ENCODE results near the gene GPR3.
"Not testable (repeated sequence)": the region's sequence is repeated elsewhere in the genome, so short reads cannot be mapped to it uniquely, and the experiment has no call there.

The GPR3 gene

GRCh38 chr1:27406362-27406680 lies 13.9 kb downstream of the GPR3 start:
- TF ChIP-seq, protein P1, sequence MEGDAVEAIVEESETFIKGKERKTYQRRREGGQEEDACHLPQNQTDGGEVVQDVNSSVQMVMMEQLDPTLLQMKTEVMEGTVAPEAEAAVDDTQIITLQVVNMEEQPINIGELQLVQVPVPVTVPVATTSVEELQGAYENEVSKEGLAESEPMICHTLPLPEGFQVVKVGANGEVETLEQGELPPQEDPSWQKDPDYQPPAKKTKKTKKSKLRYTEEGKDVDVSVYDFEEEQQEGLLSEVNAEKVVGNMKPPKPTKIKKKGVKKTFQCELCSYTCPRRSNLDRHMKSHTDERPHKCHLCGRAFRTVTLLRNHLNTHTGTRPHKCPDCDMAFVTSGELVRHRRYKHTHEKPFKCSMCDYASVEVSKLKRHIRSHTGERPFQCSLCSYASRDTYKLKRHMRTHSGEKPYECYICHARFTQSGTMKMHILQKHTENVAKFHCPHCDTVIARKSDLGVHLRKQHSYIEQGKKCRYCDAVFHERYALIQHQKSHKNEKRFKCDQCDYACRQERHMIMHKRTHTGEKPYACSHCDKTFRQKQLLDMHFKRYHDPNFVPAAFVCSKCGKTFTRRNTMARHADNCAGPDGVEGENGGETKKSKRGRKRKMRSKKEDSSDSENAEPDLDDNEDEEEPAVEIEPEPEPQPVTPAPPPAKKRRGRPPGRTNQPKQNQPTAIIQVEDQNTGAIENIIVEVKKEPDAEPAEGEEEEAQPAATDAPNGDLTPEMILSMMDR (IDR thresholded peaks at IDR 0.05; ENCODE audit: insufficient read depth, low read length): no peak
- TF ChIP-seq, protein P2, sequence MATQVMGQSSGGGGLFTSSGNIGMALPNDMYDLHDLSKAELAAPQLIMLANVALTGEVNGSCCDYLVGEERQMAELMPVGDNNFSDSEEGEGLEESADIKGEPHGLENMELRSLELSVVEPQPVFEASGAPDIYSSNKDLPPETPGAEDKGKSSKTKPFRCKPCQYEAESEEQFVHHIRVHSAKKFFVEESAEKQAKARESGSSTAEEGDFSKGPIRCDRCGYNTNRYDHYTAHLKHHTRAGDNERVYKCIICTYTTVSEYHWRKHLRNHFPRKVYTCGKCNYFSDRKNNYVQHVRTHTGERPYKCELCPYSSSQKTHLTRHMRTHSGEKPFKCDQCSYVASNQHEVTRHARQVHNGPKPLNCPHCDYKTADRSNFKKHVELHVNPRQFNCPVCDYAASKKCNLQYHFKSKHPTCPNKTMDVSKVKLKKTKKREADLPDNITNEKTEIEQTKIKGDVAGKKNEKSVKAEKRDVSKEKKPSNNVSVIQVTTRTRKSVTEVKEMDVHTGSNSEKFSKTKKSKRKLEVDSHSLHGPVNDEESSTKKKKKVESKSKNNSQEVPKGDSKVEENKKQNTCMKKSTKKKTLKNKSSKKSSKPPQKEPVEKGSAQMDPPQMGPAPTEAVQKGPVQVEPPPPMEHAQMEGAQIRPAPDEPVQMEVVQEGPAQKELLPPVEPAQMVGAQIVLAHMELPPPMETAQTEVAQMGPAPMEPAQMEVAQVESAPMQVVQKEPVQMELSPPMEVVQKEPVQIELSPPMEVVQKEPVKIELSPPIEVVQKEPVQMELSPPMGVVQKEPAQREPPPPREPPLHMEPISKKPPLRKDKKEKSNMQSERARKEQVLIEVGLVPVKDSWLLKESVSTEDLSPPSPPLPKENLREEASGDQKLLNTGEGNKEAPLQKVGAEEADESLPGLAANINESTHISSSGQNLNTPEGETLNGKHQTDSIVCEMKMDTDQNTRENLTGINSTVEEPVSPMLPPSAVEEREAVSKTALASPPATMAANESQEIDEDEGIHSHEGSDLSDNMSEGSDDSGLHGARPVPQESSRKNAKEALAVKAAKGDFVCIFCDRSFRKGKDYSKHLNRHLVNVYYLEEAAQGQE (IDR thresholded peaks at IDR 0.05; ENCODE audit: insufficient replicate concordance, low read depth): no peak
- TF ChIP-seq SPI1 (IDR thresholded peaks at IDR 0.05; ENCODE audit: borderline replicate concordance, low read depth): no peak
- no peak for TF ChIP-seq POLR2AphosphoS5 (IDR thresholded peaks at IDR 0.05; ENCODE audit: low read depth)
- no peak for TF ChIP-seq GABPA (IDR thresholded peaks at IDR 0.05; ENCODE audit: low read depth)
- Histone ChIP-seq H3K4me3 (replicated peaks; ENCODE audit: insufficient read depth, low read length) (no peak overlapping the region), H3K27me3 (ENCODE audit: insufficient read depth, poor library complexity, severe bottlenecking) (no peaks in the 10 kb centered on the region), H3K27ac (replicated peaks) (no peak overlapping the region)
- DNase-seq (ENCODE audit: low read depth in 1 of 2, low spot score in 1 of 2): no peak

DNA sequence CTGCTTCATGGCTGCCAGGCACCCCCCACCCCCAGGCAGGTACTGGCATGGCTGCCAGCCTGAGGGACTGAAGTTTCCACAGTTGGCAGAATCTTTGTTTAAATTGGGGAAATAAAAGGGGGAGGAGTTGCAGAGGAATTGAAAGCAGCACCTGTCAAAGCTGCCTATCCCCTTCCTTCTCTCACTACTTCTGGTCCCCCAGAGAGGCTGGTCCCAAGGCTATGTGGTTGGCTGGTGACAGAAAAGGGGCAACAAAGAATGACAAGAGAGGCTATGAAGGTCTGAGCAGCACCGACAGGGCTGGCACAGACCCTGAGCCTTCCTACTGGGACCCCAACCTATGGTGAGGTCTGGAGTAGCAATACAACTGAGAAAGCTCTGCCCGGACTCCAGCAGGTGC lies 14.4 kb downstream of the GPR3 start:
- not testable (repeated sequence) for H3K27me3 ChIP-seq (ENCODE audit: insufficient read depth, poor library complexity, severe bottlenecking)

GRCh38 chr1:27408151-27408550 lies 15.7 kb downstream of the GPR3 start:
- H3K4me3 ChIP-seq (replicated peaks; ENCODE audit: insufficient read depth, low read length): no peak overlapping the region
- DNase-seq (ENCODE audit: low read depth in 1 of 2, low spot score in 1 of 2): no peak
- TF ChIP-seq, protein P1 (IDR thresholded peaks at IDR 0.05; ENCODE audit: insufficient read depth, low read length): no peak
- TF ChIP-seq GABPA (IDR thresholded peaks at IDR 0.05; ENCODE audit: low read depth) (no peak), SPI1 (IDR thresholded peaks at IDR 0.05; ENCODE audit: borderline replicate concordance, low read depth) (no peak), POLR2AphosphoS5 (IDR thresholded peaks at IDR 0.05; ENCODE audit: low read depth) (no peak)
- TF ChIP-seq, protein P2 (IDR thresholded peaks at IDR 0.05; ENCODE audit: insufficient replicate concordance, low read depth): no peak

More for the DNA sequence above, 14.4 kb downstream of the GPR3 start:
- not testable (repeated sequence) for H3K4me3 ChIP-seq (replicated peaks; ENCODE audit: insufficient read depth, low read length); DNase-seq (ENCODE audit: low read depth in 1 of 2, low spot score in 1 of 2); H3K27ac ChIP-seq (replicated peaks)

GRCh38 chr1:27409669-27410068 lies 17.2 kb downstream of the GPR3 start:
- Histone ChIP-seq H3K27me3 (ENCODE audit: insufficient read depth, poor library complexity, severe bottlenecking) (no peaks in the 10 kb centered on the region), H3K4me3 (replicated peaks; ENCODE audit: insufficient read depth, low read length) (no peak overlapping the region), H3K27ac (replicated peaks) (no peak overlapping the region)
- TF ChIP-seq, protein P1 (IDR thresholded peaks at IDR 0.05; ENCODE audit: insufficient read depth, low read length): no peak
- TF ChIP-seq GABPA (IDR thresholded peaks at IDR 0.05; ENCODE audit: low read depth) (no peak), POLR2AphosphoS5 (IDR thresholded peaks at IDR 0.05; ENCODE audit: low read depth) (no peak), SPI1 (IDR thresholded peaks at IDR 0.05; ENCODE audit: borderline replicate concordance, low read depth) (no peak)
- TF ChIP-seq, protein P2 (IDR thresholded peaks at IDR 0.05; ENCODE audit: insufficient replicate concordance, low read depth): no peak
- DNase-seq (ENCODE audit: low read depth in 1 of 2, low spot score in 1 of 2): no peak

More at GRCh38 chr1:27408151-27408550, 15.7 kb downstream of the GPR3 start:
- no peak overlapping the region for H3K27ac ChIP-seq (replicated peaks)
- no peaks in the 10 kb centered on the region for H3K27me3 ChIP-seq (ENCODE audit: insufficient read depth, poor library complexity, severe bottlenecking)
